ENCODE results near the gene SORCS2.

Gene SORCS2

DNA sequence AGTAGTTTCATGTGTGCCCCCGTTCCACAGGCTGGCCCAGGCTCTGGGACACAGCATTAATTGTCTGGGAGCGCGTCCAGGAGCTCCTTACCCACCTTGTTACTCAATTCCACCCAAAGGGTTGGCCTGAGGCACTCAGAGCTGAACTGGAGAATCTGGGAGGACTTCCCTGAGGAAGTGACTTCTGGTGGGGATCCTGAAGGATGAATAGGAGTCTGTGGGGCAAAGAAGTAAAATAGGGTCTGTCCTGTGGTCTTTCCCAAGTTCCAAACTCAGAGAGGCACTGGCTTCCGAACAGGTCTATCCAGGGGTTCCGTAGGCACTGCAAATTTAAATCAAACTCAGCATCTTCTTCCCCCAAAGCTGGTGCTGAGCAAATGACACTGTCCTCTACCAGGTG, 543.1 kb downstream of the SORCS2 start:
- no peak for DNase-seq (ENCODE audit: low read depth in 2 of 2)
- TF ChIP-seq, protein P1, sequence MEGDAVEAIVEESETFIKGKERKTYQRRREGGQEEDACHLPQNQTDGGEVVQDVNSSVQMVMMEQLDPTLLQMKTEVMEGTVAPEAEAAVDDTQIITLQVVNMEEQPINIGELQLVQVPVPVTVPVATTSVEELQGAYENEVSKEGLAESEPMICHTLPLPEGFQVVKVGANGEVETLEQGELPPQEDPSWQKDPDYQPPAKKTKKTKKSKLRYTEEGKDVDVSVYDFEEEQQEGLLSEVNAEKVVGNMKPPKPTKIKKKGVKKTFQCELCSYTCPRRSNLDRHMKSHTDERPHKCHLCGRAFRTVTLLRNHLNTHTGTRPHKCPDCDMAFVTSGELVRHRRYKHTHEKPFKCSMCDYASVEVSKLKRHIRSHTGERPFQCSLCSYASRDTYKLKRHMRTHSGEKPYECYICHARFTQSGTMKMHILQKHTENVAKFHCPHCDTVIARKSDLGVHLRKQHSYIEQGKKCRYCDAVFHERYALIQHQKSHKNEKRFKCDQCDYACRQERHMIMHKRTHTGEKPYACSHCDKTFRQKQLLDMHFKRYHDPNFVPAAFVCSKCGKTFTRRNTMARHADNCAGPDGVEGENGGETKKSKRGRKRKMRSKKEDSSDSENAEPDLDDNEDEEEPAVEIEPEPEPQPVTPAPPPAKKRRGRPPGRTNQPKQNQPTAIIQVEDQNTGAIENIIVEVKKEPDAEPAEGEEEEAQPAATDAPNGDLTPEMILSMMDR (IDR thresholded peaks at IDR 0.05; ENCODE audit: low read depth, low read length): no peak
- no peak overlapping the region for H3K4me3 ChIP-seq (replicated peaks in 1 of 2; ENCODE audit: low read depth in 2 of 2, low read length in 2 of 2)

DNA sequence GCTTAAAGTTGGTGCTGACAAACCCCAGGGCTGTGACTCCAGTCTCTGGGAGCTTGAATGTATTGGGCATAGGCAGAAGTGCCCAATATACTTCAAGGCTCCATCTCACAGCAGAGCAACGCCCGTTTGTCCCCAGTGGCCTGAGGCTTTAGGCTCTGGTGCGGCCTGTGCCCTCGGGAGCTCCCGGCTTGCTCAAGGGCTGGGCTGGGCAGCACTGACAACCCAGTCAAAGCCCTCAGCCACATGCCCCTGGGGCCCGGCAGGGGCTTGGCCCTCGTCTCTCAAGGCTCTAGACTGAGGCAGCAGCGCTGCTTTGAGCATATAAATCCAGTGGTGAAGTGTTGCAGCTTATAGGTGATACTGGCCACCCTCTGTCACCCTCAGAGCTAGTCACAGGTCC, 543.6 kb downstream of the SORCS2 start:
- TF ChIP-seq, protein P1 (IDR thresholded peaks at IDR 0.05; ENCODE audit: low read depth, low read length): no peak
- no peak for DNase-seq (ENCODE audit: low read depth in 2 of 2)
- H3K4me3 ChIP-seq (replicated peaks in 1 of 2; ENCODE audit: low read depth in 2 of 2, low read length in 2 of 2): no peak overlapping the region

DNA sequence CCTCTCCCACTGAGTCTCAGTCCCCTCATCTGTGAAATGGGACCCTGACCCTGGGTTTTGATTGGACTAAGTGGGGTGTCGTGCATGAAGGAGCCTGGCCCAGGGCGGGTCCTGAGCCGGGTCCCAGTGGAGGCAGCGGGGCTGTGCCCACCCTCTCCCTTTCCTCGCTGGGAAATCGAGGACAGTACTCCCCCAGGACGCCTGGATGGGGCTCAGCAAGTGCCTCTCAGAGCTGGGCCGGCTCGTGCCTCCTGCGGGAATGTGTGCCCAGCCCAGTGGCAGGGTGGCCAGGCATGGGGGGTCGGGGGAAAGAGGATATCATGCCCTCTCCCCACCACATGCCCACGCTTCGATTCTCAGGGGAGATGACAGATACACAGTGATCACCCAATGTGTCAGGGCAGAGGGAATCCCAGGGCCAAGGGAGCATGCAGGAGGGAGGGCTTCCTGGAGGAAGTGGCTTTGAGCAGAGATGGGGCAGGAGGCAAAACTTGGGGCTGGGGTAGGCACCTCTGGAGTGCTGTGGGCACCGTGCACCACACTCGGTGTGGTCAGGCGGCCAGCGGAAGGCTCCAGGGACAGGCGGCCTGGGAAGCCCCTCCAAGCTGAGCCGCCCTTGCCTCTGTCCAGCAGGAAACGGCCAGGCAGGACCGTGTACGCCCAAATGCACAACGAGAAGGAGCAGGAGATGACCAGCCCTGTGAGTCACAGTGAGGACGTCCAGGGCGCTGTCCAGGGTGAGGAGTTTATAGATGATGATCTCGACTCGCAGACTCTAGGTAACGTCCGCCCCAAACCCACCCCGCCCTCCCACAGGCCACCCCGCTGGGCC, 544.3 kb downstream of the SORCS2 start:
- TF ChIP-seq, protein P1 (IDR thresholded peaks at IDR 0.05; ENCODE audit: low read depth, low read length): no peak
- peak in 1 of 2 donors; percentile 53 for DNase-seq (ENCODE audit: low read depth in 2 of 2)
- H3K4me3 ChIP-seq (replicated peaks in 1 of 2; ENCODE audit: low read depth in 2 of 2, low read length in 2 of 2): no peak overlapping the region

DNA sequence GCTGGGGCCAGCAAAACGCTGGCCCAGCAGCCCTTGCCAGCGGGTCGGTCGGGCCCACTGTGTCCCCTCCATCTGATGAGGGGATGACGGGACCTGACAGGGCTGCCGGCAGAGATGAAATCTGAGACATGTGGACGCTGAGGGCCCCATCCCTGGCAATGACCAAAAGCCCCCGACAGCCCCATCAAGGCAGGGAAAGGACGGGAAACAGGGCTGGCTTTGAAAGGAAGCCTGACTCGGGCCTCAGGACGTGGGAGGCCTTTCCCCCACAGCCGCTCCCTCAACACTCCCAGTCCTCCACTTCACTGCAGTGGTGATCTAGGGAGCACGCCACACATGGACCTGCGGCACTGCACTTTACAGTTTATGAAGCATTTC, 544.9 kb downstream of the SORCS2 start:
- TF ChIP-seq, protein P1 (IDR thresholded peaks at IDR 0.05; ENCODE audit: low read depth, low read length): no peak
- no peak for DNase-seq (ENCODE audit: low read depth in 2 of 2)
- no peak overlapping the region for H3K4me3 ChIP-seq (replicated peaks in 1 of 2; ENCODE audit: low read depth in 2 of 2, low read length in 2 of 2)

DNA sequence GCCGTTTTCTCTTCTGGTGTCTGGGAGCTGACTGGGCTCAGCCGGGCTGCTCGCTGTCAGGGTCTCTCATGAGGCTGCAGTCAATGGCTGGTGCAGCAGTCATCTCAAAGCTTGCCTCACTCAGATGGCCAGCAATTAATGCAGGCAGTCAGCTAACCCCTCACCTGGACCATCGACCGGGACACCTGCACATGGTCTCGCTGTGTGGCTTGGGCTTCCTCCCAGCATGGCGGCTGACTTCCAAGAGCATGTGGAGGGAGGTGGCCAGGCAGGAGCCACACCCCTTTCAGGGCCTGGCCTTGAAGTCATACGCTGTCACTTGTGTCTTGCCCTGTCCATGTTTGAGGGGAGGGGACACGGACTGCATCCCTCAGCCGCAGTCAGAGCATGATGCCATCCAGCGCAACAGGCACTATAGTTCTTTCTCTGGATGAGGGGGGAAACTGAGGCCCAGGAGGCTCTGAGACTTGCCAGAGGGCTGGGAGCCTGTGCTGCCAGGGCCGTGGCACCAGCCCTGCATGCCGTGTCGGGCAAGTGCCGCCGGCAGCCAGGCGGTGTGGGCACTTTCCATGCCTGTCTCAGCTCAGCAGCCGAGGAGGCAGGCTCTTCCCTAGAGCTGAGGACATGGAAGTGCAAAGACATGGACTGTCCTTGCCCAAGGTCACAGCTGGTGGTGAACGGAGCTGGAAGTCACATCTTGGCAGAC, 545.6 kb downstream of the SORCS2 start:
- TF ChIP-seq, protein P1 (IDR thresholded peaks at IDR 0.05; ENCODE audit: low read depth, low read length): no peak
- DNase-seq (ENCODE audit: low read depth in 2 of 2): no peak
- no peak overlapping the region for H3K4me3 ChIP-seq (replicated peaks in 1 of 2; ENCODE audit: low read depth in 2 of 2, low read length in 2 of 2)

DNA sequence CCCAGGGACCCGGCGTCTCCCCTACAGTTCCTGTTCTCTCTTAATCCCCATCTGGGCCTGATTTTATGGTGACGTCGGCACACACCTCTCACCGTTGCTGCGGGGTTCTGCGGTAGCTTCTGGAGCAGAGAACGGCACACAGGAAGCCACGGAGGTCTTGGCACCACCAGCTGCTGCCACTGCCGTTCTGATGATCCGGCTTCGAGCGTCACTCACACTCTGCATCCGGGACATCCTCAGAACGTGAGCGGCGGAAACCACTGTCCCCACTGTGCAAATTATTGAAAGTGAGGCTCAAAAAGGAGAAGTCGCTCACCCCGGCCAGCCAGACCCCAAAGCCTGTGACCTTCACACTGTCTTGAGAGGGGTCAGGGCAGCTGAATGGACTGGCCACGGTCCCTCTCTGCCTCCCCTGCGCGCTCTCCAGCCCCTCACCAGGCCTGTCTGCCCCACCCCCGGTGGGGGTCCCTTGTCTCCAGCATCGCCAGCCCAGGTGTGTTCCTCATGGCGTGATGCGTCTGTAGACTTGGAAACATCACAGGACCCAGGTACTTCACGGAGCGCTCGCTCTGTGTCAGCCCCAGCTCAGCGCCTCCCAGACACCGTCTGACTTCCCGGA, 546.2 kb downstream of the SORCS2 start:
- TF ChIP-seq, protein P1 (IDR thresholded peaks at IDR 0.05; ENCODE audit: low read depth, low read length): no peak
- H3K4me3 ChIP-seq (replicated peaks in 1 of 2; ENCODE audit: low read depth in 2 of 2, low read length in 2 of 2): no peak overlapping the region
- no peak for DNase-seq (ENCODE audit: low read depth in 2 of 2)
